ENCODE data around the gene ZNF605.

GRCh38 chr12:132945806-132946205, 10.3 kb downstream of the ZNF605 start:
- TF ChIP-seq EZH2 (IDR thresholded peaks at IDR 0.05; ENCODE audit: insufficient read depth, poor library complexity, severe bottlenecking) = no peak
- TF ChIP-seq EZH2phosphoT487 (IDR thresholded peaks at IDR 0.05; ENCODE audit: insufficient read depth, low read depth) = no peak
